Measurements from ENCODE around the gene ZNF436. TPM values are rescaled to one million over a fixed set of nuclear protein-coding genes. Genes with fewer than 3 reads are reported as not detected.
A peak's percentile ranks its signal among the peaks of the same experiment; 100 is the strongest.

The ZNF436 gene
- total RNA-seq, 5 donors from 2014 or later (not counting 1 experiment from before 2014, with no cell fraction given), result 4.6 to 9.8 (median 9.3) TPM

DNA sequence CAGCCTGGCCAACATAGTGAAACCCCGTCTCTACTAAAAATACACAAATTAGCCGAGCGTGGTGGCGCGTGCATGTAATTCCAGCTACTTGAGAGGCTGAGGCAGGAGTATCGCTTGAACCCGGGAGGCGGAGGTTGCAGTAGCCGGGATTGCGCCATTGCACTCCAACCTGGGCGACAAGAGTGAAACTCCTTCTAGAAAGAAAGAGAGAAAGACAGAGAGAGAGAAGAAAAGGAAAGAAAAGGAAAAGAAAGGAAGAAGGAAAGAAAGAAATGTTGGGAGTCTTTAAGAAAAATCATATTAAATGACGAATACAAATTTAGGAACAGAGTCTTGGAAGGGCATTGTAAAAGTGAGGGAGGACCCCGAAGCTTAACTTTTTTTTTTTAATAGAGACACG is 23.7 kb downstream of the ZNF436 start:
- no peak for ATAC-seq (replicated peaks in 1 of 4)
- peaks cover 8 to 25% of the 10 kb centered on the region in 2 experiments for H3K4me1 ChIP-seq (ENCODE audit: control insufficient read depth in 1 of 2, extremely low read depth in 1 of 2, insufficient read depth in 2 of 2, low read length in 2 of 2)
- no peak for DNase-seq
- H3K4me3 Mint-ChIP-seq, result peak overlapping the region; percentile 26 to 97 (median 63)
- H3K27me3 Mint-ChIP-seq, result no peaks in the 10 kb centered on the region
- peaks cover 27 to 32% (median 28%) of the 10 kb centered on the region in 3 donors for H3K4me1 Mint-ChIP-seq
- H3K27ac Mint-ChIP-seq, result no peak overlapping the region
- CTCF ChIA-PET, result interaction anchor here (0.7 to 0.9 kb wide), 2 partner anchors 22 to 610 kb away, joined by 3 to 4 read pairs; no protein-coding TSS in a partner anchor
- H3K36me3 ChIP-seq (ENCODE audit: control insufficient read depth in 2 of 2, extremely low read depth in 1 of 2, insufficient read depth in 1 of 2, low read length in 1 of 2), result no peaks in the 10 kb centered on the region
- no peaks in the 10 kb centered on the region for H3K27me3 ChIP-seq (replicated peaks in 1 of 2; ENCODE audit: control insufficient read depth in 2 of 2, extremely low read depth in 1 of 2, insufficient read depth in 2 of 2, low read length in 1 of 2)
- H3K4me3 ChIP-seq (ENCODE audit: control insufficient read depth in 1 of 2, extremely low read depth in 1 of 2, low read length in 1 of 2), result no peak overlapping the region
- no peak overlapping the region for H3K27ac ChIP-seq (ENCODE audit: low read length)
- no peaks in the 10 kb centered on the region for H3K9me3 ChIP-seq
- no peaks in the 10 kb centered on the region for H3K36me3 Mint-ChIP-seq
- POLR2A ChIA-PET, result interaction anchor here (0.7 to 0.9 kb wide), 2 partner anchors 22 to 58 kb away, joined by 3 read pairs; no protein-coding TSS in a partner anchor
- H3K9me3 Mint-ChIP-seq, result no peaks in the 10 kb centered on the region
- WGBS (ENCODE audit: insufficient coverage), result 95% methylated on average over 14 of the region's 14 CpGs

DNA sequence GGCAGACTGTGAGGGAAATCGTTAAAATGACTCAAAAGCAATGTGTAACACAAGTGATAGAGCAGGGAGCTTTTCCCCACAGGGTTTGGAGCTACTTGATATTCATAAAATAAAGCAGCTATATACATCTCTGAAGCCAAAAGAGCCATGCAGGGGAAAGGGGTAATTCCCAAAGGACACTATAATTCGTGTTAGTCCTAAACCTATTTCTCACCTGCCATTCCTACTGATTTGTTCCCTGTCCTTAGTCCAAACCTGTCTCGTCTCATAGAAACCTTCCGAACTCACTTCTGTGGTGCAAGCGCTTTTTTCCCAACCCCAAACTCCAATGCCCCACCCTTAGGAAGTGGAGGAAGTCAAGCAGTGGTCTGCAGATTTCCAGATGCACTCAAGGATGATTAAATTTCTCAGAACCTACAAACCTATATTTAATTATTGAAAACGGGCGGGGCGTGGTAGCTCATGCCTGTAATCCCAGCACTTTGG is 24.6 kb downstream of the ZNF436 start:
- no peak for ATAC-seq (replicated peaks in 1 of 4)
- no peak for DNase-seq
- WGBS (ENCODE audit: insufficient coverage), result 100% methylated on average over 3 of the region's 8 CpGs
- Histone ChIP-seq H3K4me3 (ENCODE audit: control insufficient read depth in 1 of 2, extremely low read depth in 1 of 2, low read length in 1 of 2) (peak overlapping the region; percentile 83 to 85), H3K27me3 (replicated peaks in 1 of 2; ENCODE audit: control insufficient read depth in 2 of 2, extremely low read depth in 1 of 2, insufficient read depth in 2 of 2, low read length in 1 of 2) (no peaks in the 10 kb centered on the region), H3K4me1 (ENCODE audit: control insufficient read depth in 1 of 2, extremely low read depth in 1 of 2, insufficient read depth in 2 of 2, low read length in 2 of 2) (peaks cover 8 to 33% of the 10 kb centered on the region in 2 experiments), H3K36me3 (ENCODE audit: control insufficient read depth in 2 of 2, extremely low read depth in 1 of 2, insufficient read depth in 1 of 2, low read length in 1 of 2) (no peaks in the 10 kb centered on the region), H3K27ac (ENCODE audit: low read length) (peak overlapping the region; percentile 65), H3K9me3 (no peaks in the 10 kb centered on the region)
- Mint-ChIP-seq H3K27ac (peak overlapping the region; percentile 86 to 93), H3K9me3 (no peaks in the 10 kb centered on the region), H3K4me3 (peak overlapping the region; percentile 92 to 100 (median 97)), H3K36me3 (no peaks in the 10 kb centered on the region), H3K27me3 (no peaks in the 10 kb centered on the region), H3K4me1 (peaks cover 36 to 40% (median 37%) of the 10 kb centered on the region in 3 donors)
- POLR2A ChIA-PET, result interaction anchor here (0.5 to 1.4 kb wide), 3 partner anchors 24 to 256 kb away, joined by 4 to 9 read pairs (median 8); partner anchors contain the start of gene ZNF436 (in 1 of the 2)
- CTCF ChIA-PET, result interaction anchor here in 1 of 2 donors (0.7 to 1.7 kb wide), 4 partner anchors 21 to 1305 kb away, joined by 3 to 17 read pairs (median 8); no protein-coding TSS in a partner anchor

DNA sequence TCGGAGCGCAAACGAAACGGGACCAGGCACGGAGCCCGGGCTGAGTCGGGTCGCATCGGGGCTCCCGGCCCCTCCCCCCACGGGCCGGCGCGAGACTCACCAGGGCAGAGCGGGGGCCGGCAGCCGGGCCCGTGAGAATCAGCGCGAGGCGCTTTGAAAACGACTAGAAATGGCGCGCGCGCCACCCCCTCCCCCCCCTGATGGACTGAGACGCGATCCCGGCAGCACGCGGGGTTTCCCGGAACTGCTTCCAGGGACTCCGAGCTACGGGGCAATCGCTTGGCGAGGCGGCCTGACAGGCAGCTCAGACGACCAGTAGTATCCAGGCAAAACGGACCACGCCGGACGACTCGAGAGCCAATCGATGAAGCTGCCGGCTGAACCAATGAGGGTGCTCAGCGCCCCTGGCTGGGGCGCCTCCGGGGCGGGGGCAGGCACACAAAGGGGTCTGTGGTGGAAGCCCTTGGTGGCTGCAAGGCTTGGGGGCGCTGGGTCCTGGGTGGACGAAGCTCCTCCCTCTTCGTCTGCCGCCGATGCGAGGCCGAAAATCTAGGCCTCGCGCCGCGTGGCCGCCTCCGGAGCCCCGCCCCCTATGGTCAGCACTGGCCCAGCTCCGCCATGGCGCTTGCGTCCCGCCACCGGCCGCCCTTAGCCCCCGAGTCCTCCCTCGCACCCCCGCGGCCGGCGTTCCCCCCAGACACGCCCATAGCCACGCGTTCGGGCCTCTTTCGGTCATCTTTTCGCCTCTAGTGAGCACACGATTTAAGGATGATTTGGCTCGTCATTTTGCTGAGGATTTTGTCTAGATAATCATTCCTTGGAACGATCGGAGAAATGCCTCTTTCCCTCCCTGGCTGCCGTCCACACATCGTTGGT is 25.3 kb downstream of the ZNF436 start, which contains the start of gene HNRNPR:
TSS of gene HNRNPR (minus strand) at position 174 of the 876 bp plus-strand sequence. CDS start 3,276 bp downstream, outside the sequence.
- POLR2A ChIA-PET, result interaction anchor here (0.5 to 1.4 kb wide), 10 partner anchors 21 to 1477 kb away, joined by 3 to 10 read pairs (median 7); partner anchors contain the start of genes GALE (in 1 of the 2) and ZNF436 (in 1 of the 2)

DNA sequence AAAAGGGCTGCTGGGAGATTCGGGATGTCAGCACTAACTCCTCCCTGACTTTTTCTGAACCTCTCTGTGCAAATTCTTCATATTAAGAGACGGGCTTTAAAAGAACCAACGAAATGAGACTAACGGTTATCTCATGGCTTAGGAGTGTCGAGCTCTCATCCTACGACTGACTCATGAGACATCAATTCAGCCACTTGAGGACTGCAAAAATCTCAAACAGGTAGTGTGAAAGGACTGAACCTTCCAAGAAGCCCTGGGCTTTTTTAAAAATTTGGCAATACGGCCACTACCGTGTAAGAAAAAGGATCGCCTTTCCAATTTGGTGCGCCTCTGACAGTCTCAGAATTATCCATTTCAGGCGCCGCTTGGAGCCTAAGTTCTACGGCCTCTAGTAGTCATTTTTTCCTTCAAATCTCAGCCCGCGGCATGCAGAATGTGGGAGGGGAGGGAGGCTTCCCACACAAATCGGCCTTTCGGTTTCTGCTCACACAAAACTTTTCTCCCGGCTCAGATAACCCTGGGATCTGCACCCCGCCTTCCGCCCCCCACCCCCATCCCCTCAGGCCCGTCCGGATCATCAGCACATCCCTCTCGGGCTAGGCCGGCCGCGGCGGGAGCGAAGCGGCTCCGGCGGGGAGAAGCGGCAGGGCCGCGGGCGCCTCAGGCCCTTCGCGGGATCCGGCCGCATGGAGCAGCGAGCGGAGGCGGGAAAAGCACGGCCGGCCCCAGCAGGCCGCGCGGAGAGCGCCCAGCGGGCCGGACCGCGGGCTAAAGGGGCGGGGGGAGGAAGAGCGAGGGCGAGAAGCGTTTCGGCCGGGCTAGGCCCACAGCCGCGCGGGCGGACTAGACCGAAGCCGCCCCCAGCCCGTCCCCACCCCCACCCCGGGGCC is 26.2 kb downstream of the ZNF436 start:
- WGBS (ENCODE audit: insufficient coverage), result under 1% methylated on average over 32 of the region's 66 CpGs
- peaks cover 8% of the 10 kb centered on the region for H3K36me3 Mint-ChIP-seq
- peak overlapping the region; percentile 87 to 97 (median 93) for H3K4me3 Mint-ChIP-seq
- H3K4me1 ChIP-seq (ENCODE audit: control insufficient read depth in 1 of 2, extremely low read depth in 1 of 2, insufficient read depth in 2 of 2, low read length in 2 of 2), result peaks cover 11 to 46% of the 10 kb centered on the region in 2 experiments
- ChIA-PET POLR2A (interaction anchor here in 1 of 2 donors (1.2 kb wide), 1 partner anchor 25 kb away, joined by 9 read pairs; the partner anchor contains the start of gene ZNF436), CTCF (interaction anchor here (0.6 to 1.7 kb wide), 3 partner anchors 22 to 211 kb away, joined by 3 to 17 read pairs (median 14); no protein-coding TSS in a partner anchor)
- peak in 10 of 35 experiments; percentile 1 to 43 (median 16) for DNase-seq
- H3K9me3 Mint-ChIP-seq, result no peaks in the 10 kb centered on the region
- H3K27ac ChIP-seq (ENCODE audit: low read length), result peak overlapping the region; percentile 65
- H3K27ac Mint-ChIP-seq, result peak overlapping the region; percentile 83 to 89
- no peaks in the 10 kb centered on the region for H3K27me3 Mint-ChIP-seq
- ATAC-seq (replicated peaks in 1 of 4), result peak in 3 of 4 experiments; percentile 13 to 21 (median 18)
- no peaks in the 10 kb centered on the region for H3K27me3 ChIP-seq (replicated peaks in 1 of 2; ENCODE audit: control insufficient read depth in 2 of 2, extremely low read depth in 1 of 2, insufficient read depth in 2 of 2, low read length in 1 of 2)
- peak overlapping the region; percentile 83 to 85 for H3K4me3 ChIP-seq (ENCODE audit: control insufficient read depth in 1 of 2, extremely low read depth in 1 of 2, low read length in 1 of 2)
- H3K4me1 Mint-ChIP-seq, result peaks cover 50 to 56% (median 52%) of the 10 kb centered on the region in 3 donors
- H3K36me3 ChIP-seq (ENCODE audit: control insufficient read depth in 2 of 2, extremely low read depth in 1 of 2, insufficient read depth in 1 of 2, low read length in 1 of 2), result peaks cover 0 to 2% of the 10 kb centered on the region in 2 donors
- H3K9me3 ChIP-seq, result no peaks in the 10 kb centered on the region

More for the DNA sequence above, 25.3 kb downstream of the ZNF436 start, which contains the start of gene HNRNPR:
- Mint-ChIP-seq H3K27me3 (no peaks in the 10 kb centered on the region), H3K9me3 (no peaks in the 10 kb centered on the region), H3K4me1 (peaks cover 42 to 47% (median 43%) of the 10 kb centered on the region in 3 donors), H3K4me3 (peak within 1 kb of the TSS; percentile 93 to 100 (median 97)), H3K27ac (peak within 1 kb of the TSS; percentile 89 to 93), H3K36me3 (peaks cover 4% of the 10 kb centered on the region)
- DNase-seq (peak; percentile 96 to 100 (median 99)), ATAC-seq (replicated peaks in 1 of 4) (peak; percentile 97 to 98 (median 98))
- CTCF ChIA-PET, result interaction anchor here (0.6 to 1.7 kb wide), 6 partner anchors 22 to 1304 kb away, joined by 3 to 17 read pairs (median 3); partner anchors contain the start of gene PNRC2 (in 1 of the 2)
- H3K4me3 ChIP-seq (ENCODE audit: control insufficient read depth in 1 of 2, extremely low read depth in 1 of 2, low read length in 1 of 2), result peak within 1 kb of the TSS; percentile 83 to 85
- under 1% methylated on average over 79 of the region's 87 CpGs for WGBS (ENCODE audit: insufficient coverage)
- H3K27ac ChIP-seq (ENCODE audit: low read length), result peak within 1 kb of the TSS; percentile 65
- H3K27me3 ChIP-seq (replicated peaks in 1 of 2; ENCODE audit: control insufficient read depth in 2 of 2, extremely low read depth in 1 of 2, insufficient read depth in 2 of 2, low read length in 1 of 2), result no peaks in the 10 kb centered on the region
- H3K36me3 ChIP-seq (ENCODE audit: control insufficient read depth in 2 of 2, extremely low read depth in 1 of 2, insufficient read depth in 1 of 2, low read length in 1 of 2), result no peaks in the 10 kb centered on the region
- H3K4me1 ChIP-seq (ENCODE audit: control insufficient read depth in 1 of 2, extremely low read depth in 1 of 2, insufficient read depth in 2 of 2, low read length in 2 of 2), result peaks cover 11 to 38% of the 10 kb centered on the region in 2 experiments
- H3K9me3 ChIP-seq, result no peaks in the 10 kb centered on the region

DNA sequence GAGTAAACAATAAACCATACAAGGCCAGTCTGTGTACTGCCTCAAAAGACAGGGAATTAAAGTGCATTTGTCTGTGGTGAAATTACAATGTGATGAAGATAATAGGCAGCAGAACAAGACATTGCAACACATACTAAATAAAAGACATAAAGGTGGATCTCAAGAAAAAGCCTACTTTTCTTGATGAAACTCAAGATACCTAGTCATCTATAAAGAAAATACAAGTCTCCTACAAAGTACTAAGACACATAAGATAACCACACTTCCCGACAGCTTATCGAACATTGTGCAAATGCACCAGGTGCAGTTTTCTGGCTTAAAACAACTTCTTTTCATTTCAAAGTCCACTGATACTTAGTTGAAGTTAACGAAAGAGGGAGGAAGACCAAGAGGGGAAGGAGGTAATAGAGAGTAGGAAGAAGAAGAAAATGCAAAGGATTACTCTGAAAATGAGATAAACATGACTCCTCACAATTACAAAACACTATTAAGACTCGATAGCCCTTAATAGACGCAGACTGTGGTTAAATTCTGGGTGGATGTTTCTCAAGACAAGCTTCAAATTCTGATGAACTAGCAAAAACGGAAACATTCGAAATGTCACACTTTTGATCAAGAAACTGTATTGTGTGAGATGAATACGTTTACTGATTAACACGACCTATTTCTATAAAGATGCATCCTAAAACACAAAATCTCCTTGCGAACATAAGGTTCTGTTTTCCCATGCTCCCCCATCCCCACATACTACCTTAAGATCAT is 27.5 kb downstream of the ZNF436 start:
- Histone ChIP-seq H3K27me3 (replicated peaks in 1 of 2; ENCODE audit: control insufficient read depth in 2 of 2, extremely low read depth in 1 of 2, insufficient read depth in 2 of 2, low read length in 1 of 2) (no peaks in the 10 kb centered on the region), H3K4me3 (ENCODE audit: control insufficient read depth in 1 of 2, extremely low read depth in 1 of 2, low read length in 1 of 2) (peak overlapping the region; percentile 27 to 83), H3K4me1 (ENCODE audit: control insufficient read depth in 1 of 2, extremely low read depth in 1 of 2, insufficient read depth in 2 of 2, low read length in 2 of 2) (peaks cover 17 to 46% of the 10 kb centered on the region in 2 experiments), H3K27ac (ENCODE audit: low read length) (peak overlapping the region; percentile 9), H3K9me3 (no peaks in the 10 kb centered on the region), H3K36me3 (ENCODE audit: control insufficient read depth in 2 of 2, extremely low read depth in 1 of 2, insufficient read depth in 1 of 2, low read length in 1 of 2) (peaks cover 0 to 9% of the 10 kb centered on the region in 2 donors)
- ChIA-PET CTCF (interaction anchor here in 1 of 2 donors (0.6 kb wide), 1 partner anchor 158 kb away, joined by 3 read pairs; no protein-coding TSS in a partner anchor), POLR2A (interaction anchor here (0.5 to 0.7 kb wide), 2 partner anchors 25 to 1301 kb away, joined by 3 read pairs; partner anchors contain the start of gene SRRM1 (in 1 of the 2))
- H3K27me3 Mint-ChIP-seq, result no peaks in the 10 kb centered on the region
- H3K36me3 Mint-ChIP-seq, result peaks cover 15% of the 10 kb centered on the region
- H3K4me3 Mint-ChIP-seq, result peak overlapping the region; percentile 87 to 97 (median 93)
- DNase-seq (no peak), ATAC-seq (replicated peaks in 1 of 4) (no peak)
- no CpG with 5 or more reads among the region's 10 CpGs for WGBS (ENCODE audit: insufficient coverage)
- peak overlapping the region; percentile 81 to 89 for H3K27ac Mint-ChIP-seq
- no peaks in the 10 kb centered on the region for H3K9me3 Mint-ChIP-seq
- peaks cover 61 to 67% (median 64%) of the 10 kb centered on the region in 3 donors for H3K4me1 Mint-ChIP-seq
